NCI-H345 (cell line): ENCODE measurements around the gene CAVIN3.

Experiments used
- DNase-seq: peaks from one replicate; lab custom pipeline; 2025; lab: John Stamatoyannopoulos, UW

The CAVIN3 gene, protein sequence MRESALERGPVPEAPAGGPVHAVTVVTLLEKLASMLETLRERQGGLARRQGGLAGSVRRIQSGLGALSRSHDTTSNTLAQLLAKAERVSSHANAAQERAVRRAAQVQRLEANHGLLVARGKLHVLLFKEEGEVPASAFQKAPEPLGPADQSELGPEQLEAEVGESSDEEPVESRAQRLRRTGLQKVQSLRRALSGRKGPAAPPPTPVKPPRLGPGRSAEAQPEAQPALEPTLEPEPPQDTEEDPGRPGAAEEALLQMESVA

DNA sequence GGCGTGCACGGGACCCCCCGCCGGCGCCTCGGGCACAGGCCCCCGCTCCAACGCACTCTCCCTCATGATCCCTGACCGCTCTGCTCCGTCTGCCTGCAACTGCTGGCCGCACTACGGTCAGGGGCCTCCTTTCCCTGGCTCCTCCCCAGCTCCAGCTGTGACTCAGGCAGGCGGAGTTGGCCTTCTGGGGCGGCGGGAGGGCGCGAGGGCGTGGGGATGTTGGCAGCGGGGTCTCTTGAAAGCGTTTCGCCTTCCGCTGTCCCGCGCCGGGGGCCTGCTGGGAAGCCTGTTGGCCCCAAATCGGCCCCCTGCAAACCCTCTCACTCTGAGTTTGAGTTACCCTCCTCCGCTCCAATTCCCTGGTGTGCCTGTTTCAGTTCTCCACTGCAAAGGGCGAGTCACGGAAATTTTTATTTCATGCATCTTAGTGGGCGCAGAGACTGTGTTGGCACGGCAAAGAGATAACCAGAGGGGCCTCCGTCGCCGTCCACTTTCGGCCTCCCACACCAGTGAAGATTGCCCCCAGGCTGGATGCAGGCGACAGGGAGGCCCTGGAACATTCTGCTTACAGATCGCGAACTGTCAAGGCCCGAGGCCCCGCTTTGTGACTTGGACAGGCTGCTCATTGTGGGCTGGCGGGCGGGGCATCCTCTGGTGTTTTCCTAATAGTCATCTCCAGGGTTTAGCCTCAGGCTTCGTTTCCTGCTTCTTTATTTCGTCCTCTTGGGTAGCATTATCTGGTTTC, at the start of gene CAVIN3:
TSS of gene CAVIN3 (minus strand) at position 91 of the 745 bp plus-strand sequence. CDS start at position 66, 25 bp downstream.
- DNase-seq = no peak

DNA sequence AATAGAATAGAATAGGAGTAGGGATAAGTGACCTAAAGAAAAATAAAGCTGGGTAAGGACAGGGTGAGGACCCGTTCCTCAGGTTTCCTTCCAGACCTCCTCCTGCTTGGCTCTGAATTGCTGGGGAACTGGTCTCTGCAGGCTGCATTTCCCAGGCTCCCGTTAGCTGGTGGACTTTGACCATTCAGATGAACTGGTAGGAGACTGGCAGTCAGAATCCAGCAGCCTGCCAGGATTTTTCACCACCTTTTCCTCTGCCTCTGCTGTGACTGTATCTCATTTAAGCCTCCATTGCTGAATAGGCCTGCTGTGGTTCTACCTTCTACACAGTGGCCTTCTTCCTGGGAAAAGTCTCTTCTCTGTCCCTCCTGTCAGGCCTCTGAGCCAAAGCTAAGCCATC, 45.4 kb upstream of the CAVIN3 start:
- DNase-seq = no peak

DNA sequence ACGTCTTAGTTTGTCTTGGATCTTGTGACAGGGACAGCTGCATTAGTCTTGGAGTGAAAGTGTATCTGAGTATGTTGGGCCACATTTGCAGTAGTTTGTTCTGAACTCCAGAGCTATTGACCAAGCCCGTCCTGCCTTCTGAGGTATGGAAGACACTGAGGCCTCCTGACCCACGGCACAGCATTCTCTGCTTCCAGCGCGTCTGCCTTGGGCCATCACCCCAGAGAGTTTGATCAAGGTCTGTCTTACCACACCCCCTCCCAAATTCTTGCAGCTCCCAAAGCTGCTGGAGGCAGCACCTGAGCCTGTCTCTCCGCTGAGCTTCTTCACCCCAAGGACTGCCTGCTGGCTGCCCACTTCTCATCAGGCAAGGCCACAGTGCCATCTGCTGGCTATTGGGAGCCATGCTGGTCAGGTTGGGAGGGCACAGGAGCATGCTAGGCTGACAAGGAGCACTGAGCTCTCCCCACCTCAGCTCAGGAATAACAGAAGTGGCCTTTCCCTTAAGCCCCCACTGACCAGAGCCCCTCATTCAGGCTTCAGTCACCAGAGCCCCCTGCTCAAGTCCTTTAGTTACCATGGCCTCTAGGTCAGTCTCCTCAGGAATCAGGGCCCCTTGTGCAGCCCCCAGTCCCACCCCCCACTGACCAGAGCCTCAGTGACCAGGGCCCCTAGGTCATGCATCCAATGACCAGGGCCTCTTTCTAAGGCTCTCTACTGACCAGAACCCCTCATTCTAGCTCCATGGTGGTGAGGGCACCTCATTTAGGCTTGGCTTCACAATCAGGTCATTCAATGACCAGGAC, 42.8 kb upstream of the CAVIN3 start:
- DNase-seq = peak; percentile 64

DNA sequence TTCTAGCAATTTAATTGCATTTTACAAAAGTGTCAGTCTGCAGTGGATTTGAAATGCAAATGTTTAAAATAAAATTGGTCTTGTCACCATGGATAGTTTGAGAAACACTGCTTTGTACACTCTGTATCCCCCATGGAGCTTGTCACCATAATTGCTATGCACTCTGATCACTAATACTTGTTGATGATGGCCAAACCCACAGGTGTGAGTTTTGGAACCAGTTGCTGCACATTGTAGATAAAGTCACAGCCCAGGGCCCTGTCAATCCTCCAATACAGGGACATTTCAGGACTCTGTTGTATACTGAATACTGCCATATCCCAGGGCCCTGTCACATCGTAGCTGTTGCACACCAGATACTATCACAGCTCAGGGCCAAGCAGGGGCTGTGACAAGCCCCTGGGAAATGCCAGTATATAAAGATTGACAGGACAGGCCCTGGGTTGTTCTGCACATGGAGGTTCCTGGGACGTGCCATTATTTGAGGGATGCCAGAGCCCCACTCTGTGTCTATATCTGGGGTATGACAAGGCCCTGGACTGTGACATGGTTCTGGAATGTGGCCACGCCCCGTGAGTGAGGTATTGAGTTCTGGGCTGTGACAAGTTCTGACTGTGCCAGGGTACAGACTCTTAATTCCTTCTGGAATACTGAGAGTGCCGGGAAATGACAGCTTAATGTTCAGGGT, 42.0 kb upstream of the CAVIN3 start:
- DNase-seq = no peak

DNA sequence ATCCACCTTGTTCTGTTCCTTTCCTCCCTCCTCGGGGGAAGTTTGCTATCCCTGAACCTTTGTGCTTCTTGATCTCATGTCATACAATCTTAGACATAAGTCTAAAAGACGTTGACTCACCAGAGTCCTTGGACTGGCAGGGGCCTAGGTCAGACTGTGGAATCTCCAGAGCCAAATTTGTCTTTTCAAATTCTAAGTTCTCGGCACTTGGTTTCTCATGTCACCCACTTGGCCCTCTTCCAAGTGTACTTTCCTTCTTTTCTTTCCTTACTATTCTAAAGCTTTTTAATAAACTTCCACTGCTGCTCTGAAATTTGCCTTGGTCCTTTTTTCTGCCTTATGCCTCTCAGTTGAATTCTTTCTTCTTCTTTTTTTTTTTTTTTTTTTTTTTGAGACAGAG, 39.9 kb upstream of the CAVIN3 start:
- DNase-seq = no peak

DNA sequence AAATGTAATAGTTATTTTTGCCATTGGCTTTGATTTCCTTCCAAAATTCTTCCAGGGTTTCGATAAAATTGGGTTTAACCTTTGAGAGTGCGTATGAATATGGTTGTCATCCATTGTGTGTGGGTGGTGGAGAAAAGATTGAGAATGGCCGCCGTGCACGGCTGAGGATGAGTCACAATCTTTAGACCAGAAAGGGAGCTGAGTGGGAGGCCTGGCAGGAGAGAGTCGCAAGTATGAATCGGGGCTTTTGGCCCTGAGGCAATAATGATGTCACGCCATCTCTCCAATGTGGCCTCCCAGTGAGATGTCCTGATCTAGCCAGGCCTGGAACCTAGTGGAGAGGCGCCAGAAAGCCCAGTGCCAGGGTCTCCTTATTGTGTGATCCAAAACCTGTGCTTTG, 36.9 kb upstream of the CAVIN3 start:
- no peak for DNase-seq

DNA sequence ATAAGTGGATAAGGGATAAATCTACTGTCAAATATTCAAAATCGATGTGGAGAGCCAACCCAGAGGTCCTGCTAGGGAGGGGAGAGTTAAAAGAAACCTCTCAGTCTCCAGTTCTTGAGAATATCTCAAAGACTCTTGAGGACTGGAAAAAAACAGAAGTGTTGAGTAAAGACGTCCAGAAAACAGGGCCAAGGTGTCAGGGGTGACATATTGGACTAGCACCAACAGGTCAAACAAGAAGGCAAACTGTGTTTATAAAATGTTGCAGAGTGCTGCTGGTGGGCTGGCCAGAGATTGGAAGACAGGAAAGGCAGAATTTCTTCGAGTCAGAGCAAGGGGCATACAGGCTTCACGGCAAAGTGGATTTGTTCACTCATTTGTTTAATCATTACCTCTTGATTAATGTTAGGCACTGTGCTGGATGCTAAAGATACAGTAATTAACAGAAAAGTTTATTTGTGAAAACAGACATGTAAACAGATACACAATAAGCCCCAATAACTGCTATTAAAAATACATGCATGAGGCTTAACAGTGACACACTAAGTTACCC, 36.3 kb upstream of the CAVIN3 start:
- DNase-seq = no peak

DNA sequence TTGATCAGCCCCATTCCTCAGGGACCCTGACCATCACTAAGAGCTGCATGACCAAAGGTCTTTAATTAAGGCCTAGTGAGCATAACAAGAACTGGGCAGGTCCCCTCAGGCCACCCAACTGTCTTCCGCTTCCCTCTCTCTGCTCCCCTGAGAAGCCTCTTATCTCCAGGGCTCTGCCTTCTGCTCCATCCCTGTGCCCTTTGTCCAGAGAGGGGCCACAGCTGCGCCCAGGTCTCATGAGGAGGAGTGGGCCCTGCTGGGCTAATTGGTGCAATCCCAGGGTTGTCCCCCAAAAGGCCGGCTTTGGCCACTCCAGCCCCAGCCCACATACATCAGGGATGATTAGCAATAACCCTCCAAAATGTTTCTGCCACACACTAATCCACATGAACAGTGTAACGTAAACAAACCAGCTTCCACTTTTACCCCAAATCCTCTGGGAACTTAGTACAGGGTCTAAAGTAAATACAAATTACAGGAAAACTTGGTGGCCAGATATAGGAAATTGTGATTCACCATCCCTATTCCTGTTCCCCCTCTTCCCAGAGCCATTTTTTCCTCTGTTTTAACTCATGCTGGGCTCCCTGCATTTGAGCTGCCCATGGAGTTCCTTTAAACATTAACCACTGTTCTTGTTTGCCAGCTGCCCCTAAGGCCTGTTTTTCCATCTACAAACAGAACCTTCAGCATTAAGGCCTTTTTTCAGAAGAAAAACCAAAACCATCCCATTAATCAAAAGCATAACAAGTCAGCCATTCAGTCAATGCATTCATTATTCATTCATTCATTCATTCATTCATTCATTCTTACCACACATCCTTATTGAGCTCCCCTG, 34.6 kb upstream of the CAVIN3 start:
- DNase-seq = no peak

DNA sequence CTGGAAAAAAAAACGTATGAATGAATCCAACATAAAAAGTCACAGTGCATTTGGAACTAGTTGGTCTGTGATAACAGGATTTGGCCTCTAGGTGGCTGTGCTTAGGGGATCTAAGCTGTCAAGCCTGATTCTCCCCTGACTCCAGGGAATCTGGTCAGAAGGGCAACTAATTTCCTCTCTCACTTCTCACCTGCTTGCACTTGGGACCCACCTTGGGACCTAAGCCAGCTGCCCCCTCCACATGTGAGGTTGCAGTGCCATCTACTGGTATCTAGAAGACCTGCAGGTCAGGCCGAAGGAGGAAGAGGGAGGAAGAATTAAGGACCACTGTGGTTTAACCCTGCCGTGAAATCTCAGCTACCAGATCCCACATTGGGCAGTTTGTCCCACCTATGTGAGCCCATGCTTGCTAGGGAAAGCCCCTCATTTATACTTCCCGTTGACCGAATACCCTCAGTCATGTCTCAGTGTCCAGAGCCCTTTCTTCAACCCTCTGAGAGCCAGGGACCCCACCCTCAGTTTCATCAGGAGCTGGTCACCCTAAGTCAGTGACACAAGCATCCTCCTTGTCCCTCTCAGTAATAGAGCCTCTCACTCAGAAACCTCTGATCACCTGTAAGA, 33.2 kb upstream of the CAVIN3 start:
- peak; percentile 82 for DNase-seq

DNA sequence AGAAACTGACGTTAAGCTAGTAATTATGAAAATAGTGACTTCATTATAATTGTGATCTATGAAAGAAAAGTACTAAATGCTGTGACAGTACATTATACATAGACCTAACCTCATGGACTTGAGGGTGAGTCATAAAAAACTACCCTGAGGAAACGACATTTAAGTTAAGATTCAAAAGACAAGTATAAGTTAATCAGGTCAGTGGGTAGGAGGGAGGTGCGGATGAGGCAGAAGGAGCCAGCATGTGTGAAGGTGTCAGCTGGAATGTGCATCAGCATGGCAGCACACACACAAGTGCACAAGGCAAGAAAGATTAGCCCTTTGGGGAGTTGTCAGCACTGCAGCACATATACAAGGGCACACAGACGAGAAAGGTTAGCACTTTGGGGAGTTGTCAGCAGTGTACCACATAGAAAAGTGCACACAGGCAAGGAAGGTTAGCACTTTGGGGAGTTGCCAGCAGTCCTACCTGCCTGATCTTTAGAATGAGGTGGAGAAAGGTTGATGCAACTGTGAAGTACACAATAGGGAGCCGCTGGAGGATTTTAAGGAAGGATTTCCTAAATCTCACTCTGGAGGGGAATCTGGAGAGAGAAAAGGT, 31.6 kb upstream of the CAVIN3 start:
- DNase-seq = no peak

DNA sequence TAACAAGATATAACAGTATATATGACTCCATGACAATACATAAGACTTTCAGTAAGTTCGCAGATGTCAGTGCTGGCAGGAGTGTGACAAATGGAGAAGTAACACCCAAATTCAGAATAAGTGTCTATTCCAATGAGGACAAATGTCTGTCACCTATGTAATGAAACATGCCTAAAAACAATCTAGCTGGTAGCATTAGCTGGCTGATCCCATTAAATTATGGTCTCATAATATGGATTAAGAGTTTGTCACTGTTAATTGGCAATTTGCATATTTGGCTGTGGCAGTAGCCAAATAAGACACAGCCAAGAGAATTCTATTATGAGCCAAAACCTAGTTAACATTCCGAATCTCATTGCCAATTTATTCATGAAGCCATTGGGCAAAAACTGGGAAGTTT, 30.2 kb upstream of the CAVIN3 start:
- DNase-seq = no peak

DNA sequence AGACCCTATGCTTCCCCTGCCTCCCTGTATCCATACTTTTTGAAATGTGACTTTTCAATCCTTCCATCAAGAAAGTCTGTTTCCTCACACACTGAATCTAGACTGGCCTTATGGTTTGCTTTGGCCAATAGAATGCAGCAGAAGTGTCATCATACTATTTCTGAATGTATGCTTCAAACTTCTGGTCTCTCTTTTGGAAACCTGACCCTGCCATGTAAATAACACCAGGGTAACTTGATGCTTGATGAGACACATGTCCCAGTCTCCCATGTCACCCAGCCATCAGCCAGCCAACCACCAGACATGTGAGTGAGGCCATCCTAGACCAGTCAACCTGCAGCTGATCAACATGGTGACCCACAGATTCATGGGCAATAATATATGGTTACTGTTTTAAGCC, 29.7 kb upstream of the CAVIN3 start:
- no peak for DNase-seq

DNA sequence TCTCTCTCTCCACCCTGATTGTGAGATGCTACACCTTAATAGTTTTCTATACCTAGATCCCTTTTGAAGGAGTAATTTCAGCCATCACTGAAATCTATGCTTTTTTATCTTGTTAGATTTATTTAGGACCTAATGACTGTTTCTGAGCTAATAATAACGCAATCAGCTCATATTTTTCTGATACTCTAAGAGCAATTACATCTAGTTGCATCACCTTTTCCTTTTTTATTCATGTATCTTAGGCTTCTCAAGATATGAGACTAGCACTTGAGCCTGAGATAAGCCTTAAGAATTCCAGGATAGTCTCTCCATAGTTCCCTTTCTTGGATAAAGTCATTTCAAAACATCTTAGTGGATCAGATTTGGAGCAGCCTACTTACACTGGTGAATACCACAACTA, 25.1 kb upstream of the CAVIN3 start:
- no peak for DNase-seq

DNA sequence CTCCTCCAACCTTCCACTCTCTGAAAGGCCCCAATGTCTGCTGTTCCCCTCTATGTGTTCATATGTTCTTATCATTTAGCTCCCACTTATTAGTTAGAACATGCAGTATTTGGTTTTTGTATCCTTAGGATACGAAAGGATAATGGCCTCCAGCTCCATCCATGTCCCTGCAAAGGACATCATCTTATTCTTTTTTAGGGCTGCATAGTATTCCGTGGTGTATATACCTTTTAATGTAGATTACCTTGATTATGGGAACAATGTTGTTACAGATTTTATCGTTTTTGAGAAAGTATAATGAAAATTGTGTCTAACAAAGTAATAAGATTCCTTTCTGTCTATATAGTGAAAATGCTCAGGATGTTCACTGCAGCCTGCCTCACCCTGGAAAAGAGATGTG, 16.0 kb upstream of the CAVIN3 start:
- DNase-seq = no peak

DNA sequence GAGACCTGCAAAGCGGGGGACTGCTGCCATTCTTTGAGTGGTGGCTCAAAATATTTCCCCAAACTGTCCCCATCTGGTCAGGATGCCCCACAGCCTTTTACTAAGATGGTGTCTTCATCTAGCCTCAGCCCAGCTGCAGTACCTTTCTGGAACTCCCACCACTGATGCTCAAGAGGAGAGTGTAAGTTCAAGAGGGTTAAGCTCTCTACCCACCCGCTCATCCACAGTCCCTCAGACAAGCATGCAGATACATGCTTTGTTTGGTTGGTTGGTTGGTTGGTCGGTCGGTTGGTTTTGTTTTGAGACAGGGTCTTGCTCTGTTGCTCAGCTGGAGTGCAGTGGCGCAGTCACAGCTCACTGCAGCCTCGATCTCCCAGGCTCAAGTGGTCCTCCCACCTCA, 14.5 kb upstream of the CAVIN3 start:
- no peak for DNase-seq

DNA sequence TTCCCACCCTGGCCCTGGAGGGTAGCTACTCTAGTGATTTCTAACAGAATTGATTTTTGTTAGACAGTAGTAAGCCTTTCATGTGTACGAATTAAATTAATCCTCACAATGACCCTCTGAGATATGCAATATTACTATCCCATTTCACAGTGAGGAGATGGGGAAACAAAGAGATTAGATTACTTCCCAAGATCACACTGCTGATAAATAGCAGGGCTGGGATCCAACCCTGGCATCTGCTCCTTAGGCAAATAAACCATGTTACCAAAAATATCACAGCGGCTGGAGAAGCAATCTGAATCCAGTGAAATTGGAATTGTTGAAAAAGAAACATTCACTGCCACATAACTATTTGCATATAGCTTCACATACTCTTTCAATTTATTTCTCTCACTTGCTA, 12.8 kb upstream of the CAVIN3 start:
- peak; percentile 20 for DNase-seq

DNA sequence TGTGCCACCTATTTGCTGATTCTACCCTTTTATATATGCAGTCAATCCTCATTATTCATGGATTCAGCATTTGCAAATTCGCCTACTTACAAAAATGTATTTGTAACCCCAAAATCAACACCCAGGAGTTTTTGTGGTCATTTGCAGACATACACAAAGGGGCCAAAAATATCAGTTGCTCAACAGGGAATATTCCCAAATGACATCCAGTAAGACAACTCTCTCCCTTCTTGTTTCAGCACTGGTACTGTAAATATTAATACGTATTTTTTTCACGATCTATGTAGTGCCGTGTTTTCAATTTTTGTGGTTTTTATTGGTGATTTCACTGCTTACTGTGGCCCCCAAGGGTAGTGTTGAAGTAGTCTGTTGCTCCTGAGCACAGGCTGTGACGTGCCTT, 11.8 kb upstream of the CAVIN3 start:
- DNase-seq = no peak

DNA sequence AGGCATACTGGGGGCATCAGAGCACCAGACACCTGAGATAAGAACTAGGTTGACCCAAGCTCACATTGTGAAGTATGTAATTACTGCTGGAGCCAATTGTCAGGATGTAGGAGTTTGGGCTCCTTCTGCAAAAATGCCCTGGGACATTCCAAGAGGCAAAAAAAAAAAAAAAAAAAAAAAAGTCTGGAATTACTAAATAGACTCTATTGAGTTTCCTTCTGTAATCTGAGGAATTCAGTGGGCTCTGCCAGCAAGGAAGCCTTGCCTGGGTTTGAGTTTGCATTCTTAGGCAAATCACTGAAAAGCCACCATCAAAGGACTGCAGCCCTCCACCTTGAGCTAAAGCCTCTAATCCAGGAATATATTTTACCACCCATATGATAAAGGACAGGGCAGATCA, 8.0 kb upstream of the CAVIN3 start:
- no peak for DNase-seq

DNA sequence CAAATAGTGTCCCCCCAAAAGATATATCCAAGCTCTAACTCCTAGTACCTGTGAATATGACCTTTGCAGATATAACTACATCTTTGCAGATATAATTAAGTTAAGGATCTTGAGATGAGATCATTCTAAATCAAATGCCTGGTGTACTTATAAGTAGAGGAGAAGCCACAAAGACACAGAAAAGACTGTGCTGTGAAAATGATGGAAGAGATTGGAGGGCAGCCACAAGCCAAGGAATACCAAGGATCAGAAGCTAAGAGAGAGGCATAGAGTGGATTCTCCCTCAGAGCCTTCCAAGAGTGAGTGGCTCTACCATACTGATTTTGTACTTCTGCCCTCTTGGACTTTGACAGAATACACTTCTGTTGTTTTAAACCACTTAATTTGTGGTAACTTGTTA, 7.5 kb upstream of the CAVIN3 start:
- DNase-seq = no peak

DNA sequence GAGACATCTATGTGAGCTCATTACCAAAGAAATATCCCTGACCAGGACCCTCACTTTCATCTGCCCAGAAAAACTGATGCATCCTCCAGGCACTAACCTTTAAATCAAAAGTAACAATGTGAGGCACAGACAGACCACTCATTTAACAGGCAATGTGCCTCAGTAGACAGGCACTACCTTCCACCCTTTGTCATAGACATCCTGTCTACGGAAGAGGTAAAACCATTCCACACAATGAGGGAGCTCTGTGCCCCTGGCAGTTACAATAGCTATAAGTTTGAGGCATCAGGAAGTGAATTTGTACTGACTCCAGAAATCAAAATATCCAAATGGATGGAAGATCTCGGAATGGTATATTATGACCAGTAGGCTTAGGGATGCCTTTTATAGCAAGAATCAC, 6.7 kb upstream of the CAVIN3 start:
- DNase-seq = no peak
